GM18907 (cell line): ENCODE results near the gene RSPH1.

Experiments used
- ATAC-seq: cut with Tn5 transposase; IDR thresholded peaks from one replicate; pipeline ENCODE4 v1.9.1; 2021; ENCODE audit warnings: mild to moderate bottlenecking, moderate library complexity; ENCODE audit not compliant: unreplicated experiment

RSPH1 gene

GRCh38 chr21:42452401-42453223 is 43.4 kb downstream of the RSPH1 start:
- ATAC-seq: no peak

- no peak for ATAC-seq
These were observed 44.1 kb downstream of the RSPH1 start for GRCh38 chr21:42451941-42452340.

GRCh38 chr21:42448686-42449085 is 47.3 kb downstream of the RSPH1 start:
- ATAC-seq: no peak

- no peak for ATAC-seq
These were observed 48.3 kb downstream of the RSPH1 start for GRCh38 chr21:42447732-42448131.

GRCh38 chr21:42447182-42447581 is 48.8 kb downstream of the RSPH1 start:
- no peak for ATAC-seq

- no peak for ATAC-seq
These were observed 49.5 kb downstream of the RSPH1 start for GRCh38 chr21:42446531-42446930.

GRCh38 chr21:42445311-42445710 is 50.7 kb downstream of the RSPH1 start:
- ATAC-seq: no peak

GRCh38 chr21:42444745-42445059 is 51.3 kb downstream of the RSPH1 start:
- ATAC-seq: no peak

GRCh38 chr21:42443876-42444744 is 51.9 kb downstream of the RSPH1 start:
- ATAC-seq: no peak

- no peak for ATAC-seq
These were observed 52.7 kb downstream of the RSPH1 start for GRCh38 chr21:42443181-42443785.

- ATAC-seq: no peak
These were observed 54.1 kb downstream of the RSPH1 start for GRCh38 chr21:42441963-42442362.

- ATAC-seq: peak; percentile 69
These were observed 55.7 kb downstream of the RSPH1 start for GRCh38 chr21:42440187-42440792.

GRCh38 chr21:42439284-42440186 is 56.5 kb downstream of the RSPH1 start:
- ATAC-seq: no peak

GRCh38 chr21:42438316-42439205 is 57.5 kb downstream of the RSPH1 start:
- ATAC-seq: no peak

GRCh38 chr21:42437786-42438185 is 58.2 kb downstream of the RSPH1 start:
- no peak for ATAC-seq

GRCh38 chr21:42436914-42437313 is 59.1 kb downstream of the RSPH1 start:
- ATAC-seq: no peak

- ATAC-seq: no peak
These were observed 60.2 kb downstream of the RSPH1 start for GRCh38 chr21:42435833-42436232.

GRCh38 chr21:42435401-42435800 is 60.6 kb downstream of the RSPH1 start:
- no peak for ATAC-seq

GRCh38 chr21:42434884-42435283 is 61.1 kb downstream of the RSPH1 start:
- no peak for ATAC-seq
